Parathyroid adenoma (tissue), 2 donors: ENCODE measurements around the gene SMCO1.
"Not testable (repeated sequence)": the region's sequence is repeated elsewhere in the genome, so short reads cannot be mapped to it uniquely, and the experiment has no call there.

Experiments
- H2AFZ ChIP-seq: fragments of 300-600 bp; sonication (generic); one replicate; pipeline ENCODE4 v1.7.0; 2017; ENCODE audit warnings: antibody characterized with exemption, mild to moderate bottlenecking
- H3K27ac ChIP-seq: fragments of 300-600 bp; sonication (generic); one replicate; pipeline ENCODE4 v1.7.0; 2017
- H3K27me3 ChIP-seq: fragments of 300-600 bp; sonication (generic); one replicate; pipeline ENCODE4 v1.7.0; 2017; ENCODE audit warnings: low read length; ENCODE audit not compliant: control insufficient read depth, insufficient read depth
- H3K36me3 ChIP-seq: fragments of 300-600 bp; sonication (generic); one replicate; pipeline ENCODE4 v1.7.0; 2017; ENCODE audit warnings: low read length; ENCODE audit not compliant: control insufficient read depth, insufficient read depth
- H3K4me1 ChIP-seq: fragments of 300-600 bp; sonication (generic); one replicate; pipeline ENCODE4 v1.7.0; 2017; ENCODE audit warnings: control low read depth
- H3K4me2 ChIP-seq: fragments of 300-600 bp; sonication (generic); one replicate; pipeline ENCODE4 v1.7.0; 2017; ENCODE audit warnings: low read length
- H3K4me3 ChIP-seq: fragments of 300-600 bp; sonication (generic); one replicate; pipeline ENCODE4 v1.7.0; 2017; ENCODE audit warnings: low read depth, low read length
- H3K79me2 ChIP-seq: fragments of 300-600 bp; sonication (generic); one replicate; pipeline ENCODE4 v1.7.0; 2017; ENCODE audit warnings: control low read depth
- H3K9ac ChIP-seq: fragments of 300-600 bp; sonication (generic); one replicate; pipeline ENCODE4 v1.7.0; 2017; ENCODE audit warnings: mild to moderate bottlenecking
- H3K9me3 ChIP-seq: fragments of 300-600 bp; sonication (generic); one replicate; pipeline ENCODE4 v1.7.0; 2017; ENCODE audit warnings: low read length; ENCODE audit not compliant: control insufficient read depth
- TF ChIP-seq, protein P1 (sequence below): fragments of 300-600 bp; sonication (generic); IDR thresholded peaks from one replicate; pipeline ENCODE4 v1.7.0; 2017; ENCODE audit warnings: antibody characterized with exemption, mild to moderate bottlenecking
- donor health status: primary hyperparathyroidism.

Gene SMCO1

DNA sequence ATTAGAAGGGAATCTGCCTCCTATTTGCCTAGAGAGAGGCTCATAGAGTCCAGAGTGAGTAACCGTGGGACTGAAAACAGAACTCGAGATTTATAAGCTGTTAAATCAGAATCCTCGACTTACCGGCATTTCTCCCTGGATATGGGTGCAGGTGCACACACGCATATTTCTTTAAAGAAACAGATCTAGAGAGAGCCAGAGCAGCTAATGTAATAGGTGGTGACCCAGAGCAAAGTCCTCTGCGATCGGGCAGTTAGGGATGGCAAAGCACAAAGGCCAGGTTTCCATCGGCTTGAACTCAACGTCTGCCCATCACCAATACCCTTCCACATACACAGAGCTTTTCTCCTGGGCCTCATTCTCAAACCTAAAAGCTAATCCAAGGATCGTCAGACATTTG, 25.4 kb downstream of the SMCO1 start:
- Histone ChIP-seq H3K79me2 (peaks cover 36% of the 10 kb centered on the region), H3K9ac (no peak overlapping the region), H3K4me2 (no peak overlapping the region), H3K27ac (no peak overlapping the region), H3K27me3 (no peaks in the 10 kb centered on the region), H3K9me3 (no peaks in the 10 kb centered on the region), H3K36me3 (no peaks in the 10 kb centered on the region), H3K4me3 (no peak overlapping the region), H3K4me1 (no peaks in the 10 kb centered on the region), H2AFZ (no peak overlapping the region)
- TF ChIP-seq, protein P1, sequence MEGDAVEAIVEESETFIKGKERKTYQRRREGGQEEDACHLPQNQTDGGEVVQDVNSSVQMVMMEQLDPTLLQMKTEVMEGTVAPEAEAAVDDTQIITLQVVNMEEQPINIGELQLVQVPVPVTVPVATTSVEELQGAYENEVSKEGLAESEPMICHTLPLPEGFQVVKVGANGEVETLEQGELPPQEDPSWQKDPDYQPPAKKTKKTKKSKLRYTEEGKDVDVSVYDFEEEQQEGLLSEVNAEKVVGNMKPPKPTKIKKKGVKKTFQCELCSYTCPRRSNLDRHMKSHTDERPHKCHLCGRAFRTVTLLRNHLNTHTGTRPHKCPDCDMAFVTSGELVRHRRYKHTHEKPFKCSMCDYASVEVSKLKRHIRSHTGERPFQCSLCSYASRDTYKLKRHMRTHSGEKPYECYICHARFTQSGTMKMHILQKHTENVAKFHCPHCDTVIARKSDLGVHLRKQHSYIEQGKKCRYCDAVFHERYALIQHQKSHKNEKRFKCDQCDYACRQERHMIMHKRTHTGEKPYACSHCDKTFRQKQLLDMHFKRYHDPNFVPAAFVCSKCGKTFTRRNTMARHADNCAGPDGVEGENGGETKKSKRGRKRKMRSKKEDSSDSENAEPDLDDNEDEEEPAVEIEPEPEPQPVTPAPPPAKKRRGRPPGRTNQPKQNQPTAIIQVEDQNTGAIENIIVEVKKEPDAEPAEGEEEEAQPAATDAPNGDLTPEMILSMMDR: no peak

DNA sequence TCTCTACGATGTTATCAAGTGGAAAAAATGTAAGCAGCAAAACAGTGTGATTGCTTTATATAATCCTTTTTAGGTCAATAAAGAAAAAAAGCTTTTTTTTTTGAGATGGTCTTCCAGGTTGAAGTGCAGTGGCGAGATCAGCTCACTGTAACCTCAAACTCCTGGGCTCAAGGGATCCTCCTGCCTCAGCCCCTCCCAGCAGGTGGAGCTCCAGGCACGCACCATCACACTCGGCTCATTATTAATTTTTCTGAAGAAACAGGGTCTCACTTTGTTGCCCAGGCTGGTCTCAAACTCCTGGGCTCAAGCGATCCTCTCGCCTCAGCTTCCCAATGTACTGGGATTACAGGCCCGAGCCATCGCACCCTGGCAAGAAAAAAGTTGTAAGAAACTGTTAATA, 28.9 kb downstream of the SMCO1 start:
- H3K27me3 ChIP-seq: no peaks in the 10 kb centered on the region
- no peaks in the 10 kb centered on the region for H3K4me1 ChIP-seq
- H3K36me3 ChIP-seq: no peaks in the 10 kb centered on the region

DNA sequence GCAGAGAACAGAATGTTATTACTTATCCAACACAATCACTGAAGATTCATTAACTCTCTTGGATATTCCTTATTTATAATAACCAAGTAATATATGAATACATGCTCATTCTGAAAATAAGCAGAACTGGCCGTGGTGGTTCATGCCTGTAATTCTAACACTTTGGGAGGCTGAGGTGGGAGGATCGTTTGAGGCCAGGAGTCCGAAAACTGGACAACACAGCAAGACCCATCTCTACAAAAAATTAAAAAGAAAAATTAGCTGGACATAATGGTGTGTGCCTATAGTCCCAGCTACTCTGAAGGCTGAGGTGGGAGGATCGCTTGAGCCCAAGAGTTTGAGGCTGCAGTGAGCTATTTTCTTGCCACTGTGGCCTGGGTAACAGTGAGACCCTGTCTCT, 37.5 kb downstream of the SMCO1 start:
- no peak overlapping the region for H2AFZ ChIP-seq
- TF ChIP-seq, protein P1: no peak
- H3K4me1 ChIP-seq: no peaks in the 10 kb centered on the region
- no peak overlapping the region for H3K9ac ChIP-seq
- no peaks in the 10 kb centered on the region for H3K79me2 ChIP-seq
- no peaks in the 10 kb centered on the region for H3K36me3 ChIP-seq
- no peak overlapping the region for H3K4me2 ChIP-seq
- H3K27ac ChIP-seq: no peak overlapping the region
- no peak overlapping the region for H3K4me3 ChIP-seq
- no peaks in the 10 kb centered on the region for H3K27me3 ChIP-seq
- no peaks in the 10 kb centered on the region for H3K9me3 ChIP-seq

More for the DNA sequence above, 28.9 kb downstream of the SMCO1 start:
- H2AFZ ChIP-seq: no peak overlapping the region
- TF ChIP-seq, protein P1: peak; percentile 33
- no peak overlapping the region for H3K9ac ChIP-seq
- peaks cover 17% of the 10 kb centered on the region for H3K79me2 ChIP-seq
- no peaks in the 10 kb centered on the region for H3K9me3 ChIP-seq
- no peak overlapping the region for H3K27ac ChIP-seq
- H3K4me3 ChIP-seq: no peak overlapping the region
- no peak overlapping the region for H3K4me2 ChIP-seq

DNA sequence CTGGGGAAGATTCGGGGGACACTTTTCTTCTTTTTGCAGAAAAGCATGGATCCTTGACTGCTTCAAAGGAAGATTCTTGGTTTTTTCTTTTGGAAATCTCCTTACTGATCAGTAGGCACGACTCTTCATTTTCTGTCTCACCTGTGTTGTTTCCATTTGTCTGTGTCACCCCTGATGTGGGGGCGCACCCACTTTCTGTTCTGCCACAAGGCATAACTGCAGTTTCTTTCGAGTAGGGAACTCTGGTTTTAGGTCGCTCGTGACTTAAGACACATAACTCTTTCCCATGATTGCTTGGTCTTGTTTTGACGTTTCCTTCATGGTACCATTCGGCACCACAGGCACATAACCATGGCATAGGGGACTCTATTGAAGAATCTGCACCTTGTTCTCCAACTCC, 42.9 kb downstream of the SMCO1 start:
- no peak overlapping the region for H2AFZ ChIP-seq
- no peaks in the 10 kb centered on the region for H3K9me3 ChIP-seq
- no peak overlapping the region for H3K9ac ChIP-seq
- no peaks in the 10 kb centered on the region for H3K27me3 ChIP-seq
- TF ChIP-seq, protein P1: no peak
- no peak overlapping the region for H3K4me3 ChIP-seq
- no peaks in the 10 kb centered on the region for H3K4me1 ChIP-seq
- no peaks in the 10 kb centered on the region for H3K36me3 ChIP-seq
- H3K79me2 ChIP-seq: no peaks in the 10 kb centered on the region
- H3K4me2 ChIP-seq: no peak overlapping the region
- H3K27ac ChIP-seq: no peak overlapping the region

DNA sequence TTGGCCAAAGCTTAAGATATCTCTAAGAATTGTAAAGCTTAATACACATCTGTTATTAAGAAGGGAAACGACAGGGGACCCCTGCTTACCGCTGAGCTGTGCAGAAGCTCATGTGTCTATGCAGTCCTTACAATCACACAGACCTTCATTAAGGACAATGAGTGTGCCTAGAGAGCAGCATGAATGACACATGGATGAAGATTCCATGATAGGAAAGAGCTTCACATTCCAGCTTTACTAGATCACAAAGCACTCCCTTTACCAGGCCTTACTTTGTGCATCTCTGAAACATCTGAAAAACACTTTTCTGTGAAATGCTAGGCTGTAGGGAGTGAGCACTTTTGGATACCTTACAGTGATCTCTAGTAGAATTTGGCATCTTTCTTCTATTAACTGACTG, 43.6 kb downstream of the SMCO1 start:
- Histone ChIP-seq H2AFZ (no peak overlapping the region), H3K36me3 (no peaks in the 10 kb centered on the region), H3K9me3 (no peaks in the 10 kb centered on the region), H3K4me3 (no peak overlapping the region), H3K4me2 (no peak overlapping the region), H3K4me1 (no peaks in the 10 kb centered on the region), H3K27me3 (no peaks in the 10 kb centered on the region), H3K79me2 (no peaks in the 10 kb centered on the region), H3K9ac (no peak overlapping the region), H3K27ac (no peak overlapping the region)
- TF ChIP-seq, protein P1: no peak

DNA sequence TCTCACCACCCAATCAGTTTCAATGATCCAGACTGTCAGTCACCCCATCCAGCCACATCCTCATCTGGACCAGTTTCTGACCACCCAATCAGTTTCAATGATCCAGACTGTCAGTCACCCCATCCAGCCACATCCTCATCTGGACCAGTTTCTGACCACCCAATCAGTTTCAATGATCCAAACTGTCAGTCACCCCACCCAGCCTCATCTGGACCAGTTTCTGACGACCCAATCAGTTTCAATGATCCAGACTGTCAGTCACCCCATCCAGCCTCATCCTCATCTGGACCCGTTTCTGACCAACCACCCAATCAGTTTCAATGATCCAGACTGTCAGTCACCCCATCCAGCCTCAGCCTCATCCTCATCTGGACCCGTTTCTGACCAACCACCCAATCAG, 45.0 kb downstream of the SMCO1 start:
- H3K9ac ChIP-seq, H3K27me3 ChIP-seq, H3K79me2 ChIP-seq, H3K4me3 ChIP-seq, H3K9me3 ChIP-seq, H3K27ac ChIP-seq, H3K36me3 ChIP-seq, H3K4me1 ChIP-seq, H3K4me2 ChIP-seq, H2AFZ ChIP-seq: not testable (repeated sequence)
